ENCODE data around the gene PTPRE.

The PTPRE gene

GRCh38 chr10:128059266-128059981, 152.5 kb downstream of the PTPRE start:
- H3K36me3 ChIP-seq (replicated peaks; ENCODE audit: low read depth, low read length): peaks cover 54% of the 10 kb centered on the region
- H3K4me3 ChIP-seq (ENCODE audit: low read length): no peak overlapping the region

GRCh38 chr10:128059982-128060293, 153.0 kb downstream of the PTPRE start:
- H3K36me3 ChIP-seq (replicated peaks; ENCODE audit: low read depth, low read length): peaks cover 50% of the 10 kb centered on the region
- H3K27ac ChIP-seq (ENCODE audit: low read length): 0 out of 2 replicates have a peak overlapping the region, but pooled peaks have one; percentile 37
- peaks cover 11% of the 10 kb centered on the region; the same call in 1 of the 2 replicates for H3K79me2 ChIP-seq (ENCODE audit: low read length)
- H3K27me3 ChIP-seq (ENCODE audit: low read depth, low read length): no peaks in the 10 kb centered on the region
- no peak overlapping the region for H3K4me2 ChIP-seq (ENCODE audit: low read length)
- H4K20me1 ChIP-seq (ENCODE audit: insufficient read depth, low read length): 0 out of 2 replicates have a peak, but pooled peaks cover 3% of the 10 kb centered on the region
- H2AFZ ChIP-seq (ENCODE audit: low read depth, low read length): no peak overlapping the region
- no peak for TF ChIP-seq CTCF (IDR thresholded peaks at IDR 0.05; ENCODE audit: low read depth, low read length)
- TF ChIP-seq EZH2phosphoT487 (IDR thresholded peaks at IDR 0.05; ENCODE audit: low read depth): no peak
- no peak overlapping the region for H3K9ac ChIP-seq (ENCODE audit: low read length)
- peaks cover 76% of the 10 kb centered on the region for H3K4me1 ChIP-seq (ENCODE audit: low read length)
- H3K9me3 ChIP-seq (ENCODE audit: insufficient read depth, low read length): no peaks in the 10 kb centered on the region
- no peak overlapping the region for H3K4me3 ChIP-seq (ENCODE audit: low read length)

More at GRCh38 chr10:128059266-128059981, 152.5 kb downstream of the PTPRE start:
- Histone ChIP-seq H3K79me2 (ENCODE audit: low read length) (peaks cover 16% of the 10 kb centered on the region; the same call in 1 of the 2 replicates), H3K9me3 (ENCODE audit: insufficient read depth, low read length) (no peaks in the 10 kb centered on the region), H3K9ac (ENCODE audit: low read length) (peak overlapping the region; percentile 1; the same call in 1 of the 2 replicates), H2AFZ (ENCODE audit: low read depth, low read length) (no peak overlapping the region), H4K20me1 (ENCODE audit: insufficient read depth, low read length) (0 out of 2 replicates have a peak, but pooled peaks cover 3% of the 10 kb centered on the region), H3K27ac (ENCODE audit: low read length) (peak overlapping the region; percentile 37; the same call in 1 of the 2 replicates), H3K27me3 (ENCODE audit: low read depth, low read length) (no peaks in the 10 kb centered on the region), H3K4me1 (ENCODE audit: low read length) (peaks cover 71% of the 10 kb centered on the region), H3K4me2 (ENCODE audit: low read length) (no peak overlapping the region)
- TF ChIP-seq CTCF (IDR thresholded peaks at IDR 0.05; ENCODE audit: low read depth, low read length): no peak
- TF ChIP-seq EZH2phosphoT487 (IDR thresholded peaks at IDR 0.05; ENCODE audit: low read depth): no peak

GRCh38 chr10:128060341-128061250, 153.7 kb downstream of the PTPRE start:
- Histone ChIP-seq H3K27ac (ENCODE audit: low read length) (peak overlapping the region; percentile 99; the same call in 1 of the 2 replicates), H3K27me3 (ENCODE audit: low read depth, low read length) (no peaks in the 10 kb centered on the region), H3K9ac (ENCODE audit: low read length) (no peak overlapping the region), H4K20me1 (ENCODE audit: insufficient read depth, low read length) (0 out of 2 replicates have a peak, but pooled peaks cover 2% of the 10 kb centered on the region), H3K79me2 (ENCODE audit: low read length) (peaks cover 12% of the 10 kb centered on the region; the same call in 1 of the 2 replicates), H3K9me3 (ENCODE audit: insufficient read depth, low read length) (no peaks in the 10 kb centered on the region), H3K4me3 (ENCODE audit: low read length) (no peak overlapping the region), H3K4me1 (ENCODE audit: low read length) (peaks cover 83% of the 10 kb centered on the region), H3K4me2 (ENCODE audit: low read length) (no peak overlapping the region), H3K36me3 (replicated peaks; ENCODE audit: low read depth, low read length) (peaks cover 54% of the 10 kb centered on the region), H2AFZ (ENCODE audit: low read depth, low read length) (no peak overlapping the region)
- TF ChIP-seq EZH2phosphoT487 (IDR thresholded peaks at IDR 0.05; ENCODE audit: low read depth) (no peak), CTCF (IDR thresholded peaks at IDR 0.05; ENCODE audit: low read depth, low read length) (no peak)
